Sigmoid colon (tissue), 7 donors: ENCODE measurements around the gene GPC6. TPM values are rescaled to one million over a fixed set of nuclear protein-coding genes. Genes with fewer than 3 reads are reported as not detected.

Source experiments
- DNase-seq: peaks from one replicate; pipeline ENCODE4 v3.0.0-alpha.2; 2019
- H3K27ac ChIP-seq, 4 donors: fragments of 200-600 bp; sonication (generic); one replicate each; pipeline ENCODE4 v1.5.1; 2016 to 2019; ENCODE audit warnings: mild to moderate bottlenecking in 1 of 4
- H3K27me3 ChIP-seq, 3 donors: fragments of 200-600 bp; sonication (generic); one replicate each; pipeline ENCODE4 v1.5.1; 2019; ENCODE audit warnings: mild to moderate bottlenecking in 1 of 3
- H3K36me3 ChIP-seq, 4 donors: fragments of 200-600 bp; sonication (generic); one replicate each; pipeline ENCODE4 v1.5.1; 2016 to 2019
- H3K4me1 ChIP-seq, 4 donors: fragments of 200-600 bp; sonication (generic); one replicate each; pipeline ENCODE4 v1.5.1; 2017 to 2019
- H3K4me3 ChIP-seq, 4 donors: fragments of 200-600 bp; sonication (generic); one replicate each; pipeline ENCODE4 v1.5.1; 2017 to 2019; ENCODE audit warnings: mild to moderate bottlenecking in 2 of 4, moderate library complexity in 1 of 4
- H3K9me3 ChIP-seq, 4 donors: fragments of 200-600 bp in 3 of 4; sonication (generic) in 3 of 4; one replicate each; pipeline versions ENCODE4 v1.5.1 to v1.6.1; 2013 to 2019
- EP300 ChIP-seq, 4 donors: sonication (generic); formaldehyde crosslinking; IDR thresholded peaks; one replicate each; pipeline ENCODE4 v1.6.1; 2017; ENCODE audit warnings: antibody characterized with exemption in 4 of 4
- POLR2A ChIP-seq, 2 donors: fragments of 450-650 bp; IDR thresholded peaks; one replicate each; pipeline ENCODE4 v1.6.1; 2016; ENCODE audit warnings: antibody characterized with exemption in 2 of 2, mild to moderate bottlenecking in 2 of 2, moderate library complexity in 2 of 2
- POLR2AphosphoS5 ChIP-seq, 4 donors: sonication (generic); formaldehyde crosslinking; IDR thresholded peaks; one replicate each; pipeline ENCODE4 v1.6.1; 2017; ENCODE audit warnings: antibody characterized with exemption in 4 of 4
- WGBS, 2 donors: extraction: QIAGEN DNeasy Blood & Tissue Kit; methylation state at CpG; one replicate each; pipeline ENCODE4 v1.1.7; 2013; 5-methylcytosine and 5-hydroxymethylcytosine counted together
- intact Hi-C: fragments of 100-400 bp; cut with DNase I; formaldehyde crosslinking; loops from one replicate; pipeline ENCODE4 v1.15.1; 2023
- polyA plus RNA-seq, 3 donors: library from polyadenylated mRNA; stranded (reverse); fragments of 200-250 nt; gene quantifications; one replicate each; pipeline ENCODE4 v1.2.3, GENCODE V29; 2013
- total RNA-seq, 4 donors: library from RNA; depleted of rRNA; stranded (reverse); fragments of >200 nt; gene quantifications; one replicate each; pipeline ENCODE4 v1.1.0, GENCODE V29; 2016
- TF ChIP-seq, protein P1 (sequence below), 4 experiments: fragments of 450-650 bp in 3 of 4; fragments of 200-600 bp in 1 of 4; IDR thresholded peaks; one replicate each; pipeline ENCODE4 v1.5.1; 2016 to 2019; ENCODE audit warnings: antibody characterized with exemption in 4 of 4, mild to moderate bottlenecking in 3 of 4, moderate library complexity in 2 of 4
- donor health status: healthy with polysubstance abuse.
- donor health status: Bipolar disorder and iron deficiency.
- donor health status: healthy.

Gene GPC6
- total and polyA plus RNA-seq, 7 donors: 0.23 to 27.5 (median 14.4) TPM

DNA sequence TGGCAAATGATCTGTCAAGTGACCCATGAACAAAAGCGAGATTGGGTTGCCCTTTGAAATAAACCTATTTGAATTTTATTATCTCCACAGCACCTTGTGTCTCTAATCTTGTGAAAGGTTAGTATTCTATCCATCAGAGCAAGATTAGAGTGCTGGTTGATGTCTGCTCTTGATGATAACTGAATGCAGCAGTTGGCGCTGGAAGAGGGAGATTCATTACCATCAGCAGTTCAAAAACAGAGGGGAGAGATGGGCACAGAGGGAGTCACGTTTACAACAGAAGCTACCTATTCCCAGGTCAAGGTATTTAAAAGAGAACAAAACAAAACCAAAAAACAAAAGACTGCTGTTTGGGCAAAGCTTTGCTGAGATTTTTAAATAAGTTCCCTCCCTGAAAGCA is 588.1 kb downstream of the GPC6 start:
- no peak overlapping the region for H3K4me3 ChIP-seq
- intact Hi-C loops: no loop called here
- WGBS, 2 donors: 63 to 78% methylated on average over 3 of the region's 3 CpGs

DNA sequence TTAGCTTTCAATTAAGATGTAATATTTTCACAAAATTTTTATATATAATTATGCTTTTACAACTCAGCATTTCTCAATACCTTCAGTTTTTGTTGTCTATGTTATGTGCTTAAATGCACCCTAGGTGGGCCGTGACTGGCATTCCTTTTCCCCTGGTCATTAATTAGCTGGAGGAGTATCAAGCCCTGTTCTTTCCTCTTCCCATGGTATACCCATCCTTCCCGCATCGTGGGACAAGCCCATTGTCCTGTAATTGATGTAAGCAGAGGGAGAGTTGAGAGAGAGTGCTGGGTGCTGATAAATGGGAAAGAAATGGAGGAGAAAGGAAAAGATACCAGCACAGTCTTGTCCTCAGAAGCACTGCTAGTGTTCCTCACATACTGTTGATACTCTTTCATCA is 591.7 kb downstream of the GPC6 start:
- no peaks in the 10 kb centered on the region for H3K9me3 ChIP-seq
- H3K27ac ChIP-seq: no peak overlapping the region
- intact Hi-C loops: no loop called here
- H3K4me1 ChIP-seq: no peaks in the 10 kb centered on the region
- no peaks in the 10 kb centered on the region for H3K27me3 ChIP-seq
- no peak overlapping the region for H3K4me3 ChIP-seq
- WGBS, 2 donors: 93% methylated on average over 3 of the region's 3 CpGs
- TF ChIP-seq POLR2A (IDR thresholded peaks at IDR 0.05) (no peak), POLR2AphosphoS5 (IDR thresholded peaks at IDR 0.05) (no peak), EP300 (IDR thresholded peaks at IDR 0.05) (no peak)
- TF ChIP-seq, protein P1, sequence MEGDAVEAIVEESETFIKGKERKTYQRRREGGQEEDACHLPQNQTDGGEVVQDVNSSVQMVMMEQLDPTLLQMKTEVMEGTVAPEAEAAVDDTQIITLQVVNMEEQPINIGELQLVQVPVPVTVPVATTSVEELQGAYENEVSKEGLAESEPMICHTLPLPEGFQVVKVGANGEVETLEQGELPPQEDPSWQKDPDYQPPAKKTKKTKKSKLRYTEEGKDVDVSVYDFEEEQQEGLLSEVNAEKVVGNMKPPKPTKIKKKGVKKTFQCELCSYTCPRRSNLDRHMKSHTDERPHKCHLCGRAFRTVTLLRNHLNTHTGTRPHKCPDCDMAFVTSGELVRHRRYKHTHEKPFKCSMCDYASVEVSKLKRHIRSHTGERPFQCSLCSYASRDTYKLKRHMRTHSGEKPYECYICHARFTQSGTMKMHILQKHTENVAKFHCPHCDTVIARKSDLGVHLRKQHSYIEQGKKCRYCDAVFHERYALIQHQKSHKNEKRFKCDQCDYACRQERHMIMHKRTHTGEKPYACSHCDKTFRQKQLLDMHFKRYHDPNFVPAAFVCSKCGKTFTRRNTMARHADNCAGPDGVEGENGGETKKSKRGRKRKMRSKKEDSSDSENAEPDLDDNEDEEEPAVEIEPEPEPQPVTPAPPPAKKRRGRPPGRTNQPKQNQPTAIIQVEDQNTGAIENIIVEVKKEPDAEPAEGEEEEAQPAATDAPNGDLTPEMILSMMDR (IDR thresholded peaks at IDR 0.05): no peak
- DNase-seq: no peak
- H3K36me3 ChIP-seq: no peaks in the 10 kb centered on the region

More for the DNA sequence above, 588.1 kb downstream of the GPC6 start:
- TF ChIP-seq EP300 (IDR thresholded peaks at IDR 0.05) (no peak), POLR2AphosphoS5 (IDR thresholded peaks at IDR 0.05) (no peak), POLR2A (IDR thresholded peaks at IDR 0.05) (no peak)
- TF ChIP-seq, protein P1 (IDR thresholded peaks at IDR 0.05): no peak
- no peak for DNase-seq
- Histone ChIP-seq H3K4me1 (no peaks in the 10 kb centered on the region), H3K36me3 (no peaks in the 10 kb centered on the region), H3K27ac (no peak overlapping the region), H3K27me3 (no peaks in the 10 kb centered on the region), H3K9me3 (no peaks in the 10 kb centered on the region)

DNA sequence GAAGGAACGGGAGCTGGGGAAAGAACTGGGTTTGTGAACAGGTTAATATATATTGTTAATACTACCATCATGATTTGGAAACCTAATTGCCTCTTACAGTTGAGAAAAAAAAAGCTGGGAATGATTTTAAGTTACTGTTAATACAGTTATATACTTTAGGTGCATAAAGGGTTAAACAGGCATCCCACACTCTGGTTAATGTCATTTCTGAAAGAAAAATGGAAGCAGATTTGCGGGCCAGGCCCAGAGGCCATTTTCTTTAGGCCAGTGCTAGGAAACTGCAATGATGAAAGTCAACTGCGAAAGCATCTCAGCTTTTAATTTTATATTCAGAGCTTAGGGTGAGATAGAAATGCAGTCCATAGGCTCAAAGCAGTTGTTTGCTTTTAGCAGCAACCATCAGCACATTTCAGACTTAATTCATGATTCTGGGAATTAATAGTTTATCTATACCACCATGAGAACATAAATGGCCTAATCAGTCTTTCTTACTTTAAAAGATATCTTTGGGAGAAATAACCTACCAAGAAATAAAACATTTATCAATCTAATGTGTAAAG is 592.8 kb downstream of the GPC6 start:
- intact Hi-C loops: no loop called here
- TF ChIP-seq, protein P1 (IDR thresholded peaks at IDR 0.05): no peak
- TF ChIP-seq POLR2AphosphoS5 (IDR thresholded peaks at IDR 0.05) (no peak), POLR2A (IDR thresholded peaks at IDR 0.05) (no peak), EP300 (IDR thresholded peaks at IDR 0.05) (no peak)
- Histone ChIP-seq H3K27me3 (no peaks in the 10 kb centered on the region), H3K9me3 (no peaks in the 10 kb centered on the region), H3K36me3 (no peaks in the 10 kb centered on the region), H3K4me3 (no peak overlapping the region), H3K27ac (no peak overlapping the region), H3K4me1 (no peaks in the 10 kb centered on the region)
- 78 to 91% methylated on average over 3 of the region's 3 CpGs for WGBS, 2 donors
- DNase-seq: no peak

DNA sequence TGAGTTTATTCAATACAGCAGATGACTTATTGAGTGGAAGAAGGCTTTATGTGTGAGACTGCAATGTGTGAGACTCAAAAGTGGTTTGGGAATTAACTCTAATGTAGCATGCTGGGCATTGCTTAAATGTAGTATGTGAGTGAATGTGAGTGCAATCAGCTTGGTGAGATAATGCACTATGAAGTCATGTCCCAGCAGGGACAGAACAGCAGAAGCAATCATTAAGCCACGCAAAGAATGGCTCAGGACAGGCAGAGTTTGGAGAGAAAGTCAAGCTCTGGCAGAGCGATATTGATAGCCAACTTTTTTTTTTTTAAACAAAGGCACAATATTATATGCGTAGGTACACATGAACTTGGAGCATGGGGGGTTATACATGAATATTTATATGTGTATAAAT is 597.7 kb downstream of the GPC6 start:
- no peaks in the 10 kb centered on the region for H3K36me3 ChIP-seq
- H3K9me3 ChIP-seq: no peaks in the 10 kb centered on the region
- no peak overlapping the region for H3K27ac ChIP-seq
- no peak overlapping the region for H3K4me3 ChIP-seq
- no peak for TF ChIP-seq POLR2AphosphoS5 (IDR thresholded peaks at IDR 0.05)
- TF ChIP-seq EP300 (IDR thresholded peaks at IDR 0.05): no peak
- TF ChIP-seq, protein P1 (IDR thresholded peaks at IDR 0.05): no peak
- no peak for TF ChIP-seq POLR2A (IDR thresholded peaks at IDR 0.05)
- WGBS, 2 donors: 85 to 92% methylated on average over 3 of the region's 3 CpGs
- intact Hi-C loops: no loop called here
- no peaks in the 10 kb centered on the region for H3K4me1 ChIP-seq
- no peak for DNase-seq
- no peaks in the 10 kb centered on the region for H3K27me3 ChIP-seq

DNA sequence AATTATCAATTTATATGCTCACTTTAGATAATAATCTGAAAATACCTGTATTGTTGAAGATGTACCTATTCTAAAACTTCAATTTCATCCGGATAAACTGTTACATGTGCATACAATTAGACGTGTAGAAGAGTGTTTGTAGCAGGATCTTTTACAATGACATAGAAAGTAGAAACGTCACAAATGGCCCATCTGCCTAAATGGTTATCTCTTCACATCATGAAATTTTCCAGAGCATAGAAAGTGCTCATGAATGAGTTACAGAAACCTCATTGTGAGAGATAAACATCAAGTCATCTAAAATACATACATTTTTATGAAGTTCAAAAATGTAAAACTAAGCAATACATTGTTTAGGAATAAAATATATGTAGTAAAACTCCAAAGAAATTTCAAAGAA is 607.4 kb downstream of the GPC6 start:
- Histone ChIP-seq H3K4me1 (no peaks in the 10 kb centered on the region), H3K27ac (no peak overlapping the region), H3K9me3 (no peaks in the 10 kb centered on the region), H3K36me3 (no peaks in the 10 kb centered on the region), H3K27me3 (no peaks in the 10 kb centered on the region), H3K4me3 (no peak overlapping the region)
- intact Hi-C loops: no loop called here
- 80 to 89% methylated on average over 3 of the region's 3 CpGs for WGBS, 2 donors
- no peak for DNase-seq
- TF ChIP-seq POLR2AphosphoS5 (IDR thresholded peaks at IDR 0.05) (no peak), POLR2A (IDR thresholded peaks at IDR 0.05) (no peak), EP300 (IDR thresholded peaks at IDR 0.05) (no peak)
- TF ChIP-seq, protein P1 (IDR thresholded peaks at IDR 0.05): no peak
